ENCODE measurements around the gene ALDH1A2. TPM values are rescaled to one million over a fixed set of nuclear protein-coding genes. Genes with fewer than 3 reads are reported as not detected.

Gene ALDH1A2
- total RNA-seq, 6 donors from 2014 or later, result 3.6 to 43.3 (median 6.9) TPM

DNA sequence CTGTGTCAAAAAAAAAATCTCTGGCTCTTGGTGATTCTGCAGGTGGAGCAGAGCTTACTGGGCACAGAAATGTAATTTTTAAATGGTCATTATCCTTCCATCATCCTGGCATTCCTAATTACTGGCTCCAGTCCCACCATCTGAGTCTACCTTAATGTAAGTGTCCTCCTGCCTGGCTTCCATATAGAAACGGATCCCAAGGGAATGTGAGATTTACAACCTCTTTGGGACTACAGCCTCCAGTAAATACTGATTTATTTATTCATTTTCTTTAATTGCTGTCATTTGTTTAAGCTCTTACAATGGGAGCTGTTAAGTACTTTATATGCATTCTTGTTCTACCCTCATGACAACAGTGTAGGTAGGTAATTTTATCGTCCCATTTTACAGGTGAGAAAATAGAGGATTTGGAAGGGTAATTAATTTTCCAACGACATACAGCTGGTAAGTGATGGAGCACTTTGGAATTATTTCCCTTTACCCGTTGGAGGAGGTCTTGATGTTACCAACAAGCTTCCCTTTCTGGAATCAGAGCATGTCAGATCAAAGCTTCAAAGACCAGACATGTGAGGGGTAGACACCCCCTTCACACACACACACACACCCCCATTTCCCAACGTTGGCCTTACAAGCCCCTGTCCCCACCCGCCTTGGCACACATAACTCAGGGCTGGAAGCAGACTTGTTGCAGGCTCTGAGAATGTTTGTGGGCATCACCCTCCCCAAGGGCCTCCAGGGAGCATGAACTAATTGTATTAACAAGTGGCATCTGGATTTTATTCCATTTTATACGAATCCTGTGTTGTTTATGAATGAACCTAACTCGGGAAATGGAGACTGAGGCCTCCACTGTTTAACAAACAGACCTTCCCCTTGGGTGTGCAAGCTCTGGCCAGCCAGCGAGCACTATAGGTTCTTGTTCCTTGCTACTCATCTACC lies 116.9 kb downstream of the ALDH1A2 start:
- Histone ChIP-seq H3K36me3 (no peaks in the 10 kb centered on the region), H3K9me3 (no peaks in the 10 kb centered on the region), H3K4me1 (no peaks in the 10 kb centered on the region), H3K27me3 (no peaks in the 10 kb centered on the region), H3K27ac (no peak overlapping the region), H3K4me3 (no peak overlapping the region)
- no peak for DNase-seq
- ATAC-seq (ENCODE audit: low FRiP score in 2 of 2), result no peak
- 79 to 82% methylated on average over 9 of the region's 9 CpGs for WGBS, 2 donors
- no peak for TF ChIP-seq EP300 (IDR thresholded peaks at IDR 0.05)
- no peak for TF ChIP-seq POLR2A (IDR thresholded peaks at IDR 0.05)
- TF ChIP-seq, protein P1, sequence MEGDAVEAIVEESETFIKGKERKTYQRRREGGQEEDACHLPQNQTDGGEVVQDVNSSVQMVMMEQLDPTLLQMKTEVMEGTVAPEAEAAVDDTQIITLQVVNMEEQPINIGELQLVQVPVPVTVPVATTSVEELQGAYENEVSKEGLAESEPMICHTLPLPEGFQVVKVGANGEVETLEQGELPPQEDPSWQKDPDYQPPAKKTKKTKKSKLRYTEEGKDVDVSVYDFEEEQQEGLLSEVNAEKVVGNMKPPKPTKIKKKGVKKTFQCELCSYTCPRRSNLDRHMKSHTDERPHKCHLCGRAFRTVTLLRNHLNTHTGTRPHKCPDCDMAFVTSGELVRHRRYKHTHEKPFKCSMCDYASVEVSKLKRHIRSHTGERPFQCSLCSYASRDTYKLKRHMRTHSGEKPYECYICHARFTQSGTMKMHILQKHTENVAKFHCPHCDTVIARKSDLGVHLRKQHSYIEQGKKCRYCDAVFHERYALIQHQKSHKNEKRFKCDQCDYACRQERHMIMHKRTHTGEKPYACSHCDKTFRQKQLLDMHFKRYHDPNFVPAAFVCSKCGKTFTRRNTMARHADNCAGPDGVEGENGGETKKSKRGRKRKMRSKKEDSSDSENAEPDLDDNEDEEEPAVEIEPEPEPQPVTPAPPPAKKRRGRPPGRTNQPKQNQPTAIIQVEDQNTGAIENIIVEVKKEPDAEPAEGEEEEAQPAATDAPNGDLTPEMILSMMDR (IDR thresholded peaks at IDR 0.05), result no peak
- TF ChIP-seq POLR2AphosphoS5 (IDR thresholded peaks at IDR 0.05), result no peak

DNA sequence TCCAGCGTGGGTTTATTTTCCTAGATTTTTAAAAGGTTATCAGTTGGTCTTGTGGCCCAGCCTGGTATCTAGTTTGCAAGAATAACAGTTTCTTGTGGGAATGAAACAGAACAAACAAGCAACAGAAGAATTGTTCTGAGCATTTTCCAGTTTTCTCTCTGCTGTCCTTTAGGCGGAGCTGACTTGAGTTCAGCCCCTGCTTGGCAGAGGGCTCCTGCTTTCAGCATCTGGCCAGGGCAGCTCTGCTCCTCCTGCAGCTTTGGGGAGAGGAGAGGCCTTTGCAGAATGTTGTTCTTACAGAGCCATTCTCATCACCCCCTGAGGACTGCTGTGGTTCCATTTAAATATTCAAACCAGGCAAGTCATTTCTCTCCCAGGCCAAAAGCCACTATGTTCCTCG lies 117.7 kb downstream of the ALDH1A2 start:
- TF ChIP-seq, protein P1 (IDR thresholded peaks at IDR 0.05), result no peak
- TF ChIP-seq POLR2AphosphoS5 (IDR thresholded peaks at IDR 0.05), result no peak
- TF ChIP-seq EP300 (IDR thresholded peaks at IDR 0.05), result no peak
- no peak for TF ChIP-seq POLR2A (IDR thresholded peaks at IDR 0.05)
- Histone ChIP-seq H3K4me1 (no peaks in the 10 kb centered on the region), H3K27me3 (no peaks in the 10 kb centered on the region), H3K36me3 (no peaks in the 10 kb centered on the region), H3K27ac (no peak overlapping the region), H3K4me3 (no peak overlapping the region), H3K9me3 (no peaks in the 10 kb centered on the region)
- no peak for ATAC-seq (ENCODE audit: low FRiP score in 2 of 2)
- no peak for DNase-seq
- 59 to 64% methylated on average over 3 of the region's 3 CpGs for WGBS, 2 donors

DNA sequence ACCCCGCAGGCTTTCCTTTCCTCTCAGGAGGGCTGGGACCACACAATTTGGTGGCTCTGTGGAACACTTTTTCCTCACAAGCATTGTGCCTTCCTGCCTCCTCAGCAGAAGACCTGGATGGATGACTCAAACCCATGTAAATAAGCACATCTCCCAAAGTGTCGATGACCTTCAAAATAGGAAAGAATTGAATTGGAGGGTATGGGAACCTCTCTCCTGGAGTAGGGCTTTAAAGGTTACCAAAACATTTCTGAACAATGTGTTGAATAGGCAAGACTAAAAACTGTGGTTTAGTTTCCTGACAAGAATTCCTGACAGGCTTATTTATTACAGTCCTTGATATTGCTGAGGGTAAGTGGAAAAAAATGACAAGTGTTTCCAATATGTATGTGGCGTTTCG lies 118.2 kb downstream of the ALDH1A2 start:
- Histone ChIP-seq H3K36me3 (no peaks in the 10 kb centered on the region), H3K27ac (no peak overlapping the region), H3K4me3 (no peak overlapping the region), H3K9me3 (no peaks in the 10 kb centered on the region), H3K4me1 (no peaks in the 10 kb centered on the region), H3K27me3 (no peaks in the 10 kb centered on the region)
- TF ChIP-seq EP300 (IDR thresholded peaks at IDR 0.05), result no peak
- TF ChIP-seq, protein P1 (IDR thresholded peaks at IDR 0.05), result no peak
- TF ChIP-seq POLR2A (IDR thresholded peaks at IDR 0.05), result no peak
- TF ChIP-seq POLR2AphosphoS5 (IDR thresholded peaks at IDR 0.05), result no peak
- WGBS, 2 donors, result 76 to 87% methylated on average over 4 of the region's 4 CpGs
- DNase-seq (no peak), ATAC-seq (ENCODE audit: low FRiP score in 2 of 2) (no peak)

DNA sequence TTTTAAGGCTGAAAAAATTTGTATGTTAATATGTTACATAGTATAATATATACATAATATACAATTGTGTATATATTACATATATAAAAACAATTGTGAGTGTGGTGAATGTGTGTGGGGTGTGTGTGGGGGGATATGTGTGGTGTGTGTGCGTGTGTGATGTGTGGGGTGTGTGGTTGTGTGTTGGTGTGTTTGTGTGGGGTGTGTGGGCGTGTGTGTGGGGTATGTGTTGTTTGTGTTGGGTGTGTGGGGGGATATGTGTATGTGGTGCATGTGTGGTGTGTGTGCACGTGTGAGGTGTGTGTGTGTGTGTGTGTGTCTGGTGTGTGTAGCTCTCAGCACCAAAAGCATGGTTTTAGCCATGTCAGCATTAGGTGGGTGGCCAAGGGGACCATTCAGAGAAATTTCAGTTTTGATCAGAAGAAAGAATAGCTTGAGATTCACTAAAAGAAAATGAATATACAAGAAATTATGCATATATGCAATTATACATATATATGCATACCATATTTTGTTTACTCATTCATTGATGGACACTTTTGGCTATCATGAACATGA lies 118.9 kb downstream of the ALDH1A2 start:
- Histone ChIP-seq H3K9me3 (no peaks in the 10 kb centered on the region), H3K4me3 (no peak overlapping the region), H3K27me3 (no peaks in the 10 kb centered on the region), H3K36me3 (no peaks in the 10 kb centered on the region), H3K4me1 (no peaks in the 10 kb centered on the region), H3K27ac (no peak overlapping the region)
- DNase-seq (no peak), ATAC-seq (ENCODE audit: low FRiP score in 2 of 2) (no peak)
- TF ChIP-seq EP300 (IDR thresholded peaks at IDR 0.05), result no peak
- no peak for TF ChIP-seq POLR2AphosphoS5 (IDR thresholded peaks at IDR 0.05)
- no peak for TF ChIP-seq POLR2A (IDR thresholded peaks at IDR 0.05)
- TF ChIP-seq, protein P1 (IDR thresholded peaks at IDR 0.05), result no peak
- whole genome bisulfite sequencing, 2 donors, result 88 to 90% methylated on average over 3 of the region's 3 CpGs
